Measurements from ENCODE around the gene SCN8A. TPM values are rescaled to one million over a fixed set of nuclear protein-coding genes. Genes with fewer than 3 reads are reported as not detected.
"Not testable (repeated sequence)": the region's sequence is repeated elsewhere in the genome, so short reads cannot be mapped to it uniquely, and the experiment has no call there.

SCN8A gene
- total RNA-seq, 2 experiments from 2014 or later, result 0.52 to 0.67 TPM

- DNase-seq, result peak; percentile 54
- Mint-ChIP-seq H3K4me3 (no peak overlapping the region), H3K4me1 (peaks cover 13% of the 10 kb centered on the region), H3K36me3 (ENCODE audit: low read depth) (no peaks in the 10 kb centered on the region), H3K27ac (no peak overlapping the region), H3K9me3 (no peaks in the 10 kb centered on the region), H3K27me3 (peaks cover 71% of the 10 kb centered on the region)
- POLR2A ChIA-PET, result no interaction called here
- CTCF ChIA-PET, result interaction anchor here (0.7 kb wide), 1 partner anchor 190 kb away, joined by 3 read pairs; no protein-coding TSS in a partner anchor
These were observed 2.5 kb downstream of the SCN8A start for GRCh38 chr12:51593539-51593938.

GRCh38 chr12:51598156-51598555 is 7.1 kb downstream of the SCN8A start:
- DNase-seq, result no peak
- H3K9me3 Mint-ChIP-seq, result no peaks in the 10 kb centered on the region
- no peaks in the 10 kb centered on the region for H3K4me1 Mint-ChIP-seq
- no peak overlapping the region for H3K4me3 Mint-ChIP-seq
- POLR2A ChIA-PET, result no interaction called here
- CTCF ChIA-PET, result no interaction called here
- no peak overlapping the region for H3K27ac Mint-ChIP-seq
- H3K27me3 Mint-ChIP-seq, result peaks cover 57% of the 10 kb centered on the region
- H3K36me3 Mint-ChIP-seq (ENCODE audit: low read depth), result no peaks in the 10 kb centered on the region

DNA sequence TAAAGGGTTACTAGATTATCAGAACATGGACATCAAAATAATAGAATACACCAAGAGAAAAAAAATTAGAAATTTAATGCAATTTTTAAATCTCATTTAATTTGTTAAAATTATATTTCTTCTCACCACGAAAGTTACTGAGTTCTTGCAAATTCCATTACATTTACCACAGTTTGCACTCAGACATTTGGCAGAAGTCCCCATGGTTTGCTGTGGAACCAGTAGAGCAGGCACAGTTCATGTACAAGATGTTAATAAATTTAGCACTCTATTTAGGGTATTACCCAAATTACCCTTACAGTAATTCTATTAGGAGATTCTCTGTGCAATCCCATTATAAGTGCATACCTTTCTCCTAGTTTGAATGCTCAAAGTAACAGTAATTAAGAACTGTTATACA is 9.7 kb downstream of the SCN8A start:
- Mint-ChIP-seq H3K9me3 (no peaks in the 10 kb centered on the region), H3K36me3 (ENCODE audit: low read depth) (no peaks in the 10 kb centered on the region), H3K4me3 (no peak overlapping the region), H3K27ac (no peak overlapping the region), H3K4me1 (no peaks in the 10 kb centered on the region), H3K27me3 (peaks cover 49% of the 10 kb centered on the region)
- POLR2A ChIA-PET, result no interaction called here
- CTCF ChIA-PET, result no interaction called here
- no peak for DNase-seq

DNA sequence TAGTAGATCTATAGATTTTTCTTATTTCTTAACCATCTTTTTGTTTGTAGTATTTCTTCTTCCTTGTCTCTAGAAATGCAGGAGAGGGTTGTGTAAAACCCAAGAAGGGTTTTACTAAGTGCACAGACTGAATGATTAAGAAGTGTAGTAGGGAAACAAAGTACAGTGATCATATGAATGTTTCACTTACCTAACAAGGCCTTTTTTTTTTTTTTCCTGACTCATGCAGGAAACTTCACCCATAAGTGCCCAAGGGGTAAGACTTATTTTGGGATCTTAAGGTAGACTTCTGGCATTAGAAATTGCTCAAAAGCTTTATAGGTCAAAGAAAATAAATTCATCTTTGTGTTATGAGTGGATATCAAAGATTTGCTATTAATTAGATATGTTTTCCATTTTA is 10.2 kb downstream of the SCN8A start:
- Mint-ChIP-seq H3K4me1 (no peaks in the 10 kb centered on the region), H3K27ac (no peak overlapping the region), H3K9me3 (no peaks in the 10 kb centered on the region), H3K27me3 (peaks cover 48% of the 10 kb centered on the region), H3K4me3 (no peak overlapping the region), H3K36me3 (ENCODE audit: low read depth) (no peaks in the 10 kb centered on the region)
- POLR2A ChIA-PET, result no interaction called here
- CTCF ChIA-PET, result no interaction called here
- DNase-seq, result no peak

GRCh38 chr12:51605896-51606295 is 14.9 kb downstream of the SCN8A start:
- H3K36me3 Mint-ChIP-seq (ENCODE audit: low read depth); CTCF ChIA-PET; H3K27ac Mint-ChIP-seq; DNase-seq; H3K4me3 Mint-ChIP-seq; POLR2A ChIA-PET; H3K9me3 Mint-ChIP-seq: not testable (repeated sequence)
- Mint-ChIP-seq H3K27me3 (peaks cover 23% of the 10 kb centered on the region), H3K4me1 (peaks cover 16% of the 10 kb centered on the region)

DNA sequence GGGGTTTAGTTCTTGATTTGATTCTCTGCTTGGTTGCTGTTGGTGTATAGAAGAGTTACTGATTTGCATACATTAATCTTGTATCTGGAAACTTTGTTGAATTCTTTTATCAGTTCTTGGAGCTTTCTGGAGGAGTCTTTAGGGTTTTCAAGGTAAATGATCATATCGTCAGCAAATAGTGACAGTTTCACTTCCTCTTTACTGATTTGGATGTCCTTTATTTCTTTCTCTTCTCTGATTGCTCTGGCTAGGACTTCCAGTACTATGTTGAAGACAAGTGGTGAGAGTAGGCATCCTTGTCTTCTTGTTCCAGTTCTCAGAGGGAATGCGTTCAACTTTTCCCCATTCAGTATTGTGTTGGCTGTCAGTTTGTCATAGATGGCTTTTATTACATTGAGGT is 16.2 kb downstream of the SCN8A start:
- Mint-ChIP-seq H3K4me1 (peaks cover 16% of the 10 kb centered on the region), H3K27me3 (peaks cover 19% of the 10 kb centered on the region)
- DNase-seq; POLR2A ChIA-PET; H3K36me3 Mint-ChIP-seq (ENCODE audit: low read depth); H3K4me3 Mint-ChIP-seq; H3K27ac Mint-ChIP-seq; CTCF ChIA-PET; H3K9me3 Mint-ChIP-seq: not testable (repeated sequence)

GRCh38 chr12:51620448-51620847 is 29.4 kb downstream of the SCN8A start:
- H3K9me3 Mint-ChIP-seq, result no peaks in the 10 kb centered on the region
- CTCF ChIA-PET, result interaction anchor here (0.6 kb wide), 1 partner anchor 26 kb away, joined by 4 read pairs; no protein-coding TSS in a partner anchor

DNA sequence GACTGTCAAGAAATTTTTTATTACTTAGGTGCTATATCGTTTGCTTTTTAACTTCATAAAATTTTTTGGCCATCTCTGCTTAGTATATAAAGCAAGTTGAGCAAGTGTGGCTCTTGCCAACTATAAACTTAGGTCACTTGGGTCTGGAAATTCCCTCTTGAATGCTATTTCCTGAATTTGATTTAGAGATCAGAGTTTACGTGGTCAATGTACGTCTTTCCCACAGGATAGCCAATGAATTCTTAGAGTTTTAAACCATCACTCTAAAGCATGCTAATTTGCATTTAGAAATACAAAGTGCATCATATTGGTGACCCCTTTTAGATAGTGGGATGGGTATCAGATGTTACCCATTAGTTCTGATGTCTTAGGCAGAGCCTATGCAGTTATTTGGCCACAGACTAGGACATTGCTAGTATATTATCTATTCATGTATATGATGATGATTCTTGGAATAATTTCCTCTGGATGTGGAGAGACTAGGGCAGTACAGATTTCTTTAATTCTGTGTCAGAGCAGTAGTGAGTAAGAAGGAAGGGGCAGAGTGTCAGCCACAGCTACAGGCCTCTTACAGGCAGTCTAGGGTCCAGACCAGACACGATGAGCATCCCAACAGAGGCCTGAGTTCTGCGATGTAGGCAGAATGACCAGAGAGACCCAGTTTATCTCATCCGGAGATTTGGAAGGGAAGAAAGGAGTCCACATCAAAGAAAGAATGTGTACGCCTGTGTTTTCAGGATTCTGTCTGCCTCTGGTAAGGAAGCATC is 30.3 kb downstream of the SCN8A start:
- DNase-seq, result no peak
- CTCF ChIA-PET, result interaction anchor here (0.6 kb wide), 1 partner anchor 26 kb away, joined by 4 read pairs; no protein-coding TSS in a partner anchor
- Mint-ChIP-seq H3K27me3 (peaks cover 17% of the 10 kb centered on the region), H3K36me3 (ENCODE audit: low read depth) (no peaks in the 10 kb centered on the region), H3K4me3 (no peak overlapping the region), H3K9me3 (no peaks in the 10 kb centered on the region), H3K27ac (no peak overlapping the region), H3K4me1 (no peaks in the 10 kb centered on the region)
- POLR2A ChIA-PET, result no interaction called here

More at GRCh38 chr12:51620448-51620847, 29.4 kb downstream of the SCN8A start:
- Mint-ChIP-seq H3K4me1 (no peaks in the 10 kb centered on the region), H3K27me3 (peaks cover 12% of the 10 kb centered on the region), H3K36me3 (ENCODE audit: low read depth) (no peaks in the 10 kb centered on the region), H3K4me3 (no peak overlapping the region), H3K27ac (no peak overlapping the region)
- DNase-seq, result no peak
- POLR2A ChIA-PET, result no interaction called here

DNA sequence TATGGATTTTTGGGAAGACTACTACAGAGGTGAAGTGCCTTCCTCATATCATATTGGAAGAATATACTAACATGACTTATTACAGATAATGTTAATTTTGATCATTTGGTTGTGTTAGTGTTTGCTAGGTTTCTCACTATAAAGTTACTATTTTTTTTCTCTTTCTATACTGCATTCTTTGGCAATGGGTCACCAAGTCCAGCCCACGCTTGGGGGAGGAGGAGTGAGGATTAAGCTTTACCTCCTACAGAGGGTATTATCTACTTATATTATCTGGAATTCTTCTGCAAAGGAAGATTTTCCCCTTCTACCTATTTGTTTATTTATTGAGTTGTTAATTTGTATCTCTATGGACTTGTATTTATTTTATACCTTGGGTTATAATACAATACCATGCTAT is 31.5 kb downstream of the SCN8A start:
- peaks cover 16% of the 10 kb centered on the region for H3K27me3 Mint-ChIP-seq
- no peaks in the 10 kb centered on the region for H3K4me1 Mint-ChIP-seq
- no peak overlapping the region for H3K27ac Mint-ChIP-seq
- no peak overlapping the region for H3K4me3 Mint-ChIP-seq
- POLR2A ChIA-PET, result no interaction called here
- no peaks in the 10 kb centered on the region for H3K9me3 Mint-ChIP-seq
- CTCF ChIA-PET, result no interaction called here
- no peak for DNase-seq
- no peaks in the 10 kb centered on the region for H3K36me3 Mint-ChIP-seq (ENCODE audit: low read depth)

GRCh38 chr12:51625370-51625769 is 34.3 kb downstream of the SCN8A start:
- Mint-ChIP-seq H3K4me1 (no peaks in the 10 kb centered on the region), H3K27ac (no peak overlapping the region), H3K27me3 (peaks cover 16% of the 10 kb centered on the region), H3K36me3 (ENCODE audit: low read depth) (no peaks in the 10 kb centered on the region), H3K9me3 (no peaks in the 10 kb centered on the region), H3K4me3 (no peak overlapping the region)
- ChIA-PET POLR2A (no interaction called here), CTCF (no interaction called here)
- no peak for DNase-seq

GRCh38 chr12:51626115-51626514 is 35.1 kb downstream of the SCN8A start:
- Mint-ChIP-seq H3K4me1 (no peaks in the 10 kb centered on the region), H3K36me3 (ENCODE audit: low read depth) (no peaks in the 10 kb centered on the region), H3K27ac (no peak overlapping the region), H3K4me3 (no peak overlapping the region), H3K27me3 (peaks cover 16% of the 10 kb centered on the region), H3K9me3 (no peaks in the 10 kb centered on the region)
- ChIA-PET POLR2A (no interaction called here), CTCF (no interaction called here)
- no peak for DNase-seq

DNA sequence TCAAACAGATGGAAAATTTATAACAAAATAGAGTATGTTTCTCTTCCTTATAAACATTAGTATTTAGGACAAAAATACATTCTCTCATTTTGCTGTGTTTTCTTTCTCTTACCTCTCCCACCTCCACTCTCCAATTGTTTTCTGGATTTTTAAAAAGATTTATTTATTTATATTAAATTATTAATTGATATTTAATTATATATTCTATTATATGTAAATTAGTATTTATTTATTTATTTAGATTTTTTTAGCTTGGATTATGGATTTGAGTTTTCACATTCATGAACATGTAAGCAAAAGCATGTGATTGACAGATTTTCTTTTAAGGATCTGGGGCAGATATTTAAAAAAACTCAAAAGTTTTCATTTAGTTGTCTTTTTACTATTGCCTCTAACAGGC is 35.6 kb downstream of the SCN8A start:
- DNase-seq, result no peak
- H3K27ac Mint-ChIP-seq, result no peak overlapping the region

DNA sequence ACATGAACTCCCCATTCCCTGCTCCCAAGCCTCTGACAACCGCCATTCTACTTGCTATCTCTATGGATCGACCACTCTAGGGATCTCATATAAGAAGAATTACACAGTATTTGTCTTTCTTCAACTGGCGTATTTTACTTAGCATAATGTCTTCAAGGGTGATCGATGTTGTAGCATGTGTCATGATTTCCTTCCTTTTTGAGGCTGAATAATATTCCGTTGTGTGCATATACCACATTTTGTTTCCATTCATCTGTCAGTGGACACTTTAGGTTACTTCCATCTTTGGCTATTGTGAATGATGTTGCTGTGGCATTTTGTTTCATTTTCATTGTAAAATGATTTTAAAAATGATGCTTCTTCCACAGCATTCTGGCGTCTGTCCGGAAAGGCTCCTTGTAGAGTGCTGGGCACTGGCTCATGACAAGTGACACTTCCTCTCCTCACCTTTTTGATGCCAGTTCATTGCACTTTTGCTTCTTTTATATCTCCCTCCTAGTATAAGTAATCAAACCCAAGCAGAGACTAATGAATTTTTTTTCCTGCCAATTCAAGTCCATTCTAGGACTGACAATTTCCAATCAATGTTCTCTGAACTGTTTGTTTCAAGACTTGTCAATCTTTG is 39.3 kb downstream of the SCN8A start:
- Mint-ChIP-seq H3K4me1 (no peaks in the 10 kb centered on the region), H3K36me3 (ENCODE audit: low read depth) (no peaks in the 10 kb centered on the region), H3K27me3 (peaks cover 24% of the 10 kb centered on the region), H3K4me3 (no peak overlapping the region), H3K27ac (no peak overlapping the region), H3K9me3 (no peaks in the 10 kb centered on the region)
- ChIA-PET CTCF (interaction anchor here (1.0 kb wide), 1 partner anchor 38 kb away, joined by 3 read pairs; no protein-coding TSS in a partner anchor), POLR2A (no interaction called here)
- DNase-seq, result no peak

More for the DNA sequence above, 35.6 kb downstream of the SCN8A start:
- Mint-ChIP-seq H3K9me3 (no peaks in the 10 kb centered on the region), H3K4me3 (no peak overlapping the region), H3K27me3 (peaks cover 16% of the 10 kb centered on the region), H3K4me1 (no peaks in the 10 kb centered on the region), H3K36me3 (ENCODE audit: low read depth) (no peaks in the 10 kb centered on the region)
- ChIA-PET CTCF (no interaction called here), POLR2A (no interaction called here)

DNA sequence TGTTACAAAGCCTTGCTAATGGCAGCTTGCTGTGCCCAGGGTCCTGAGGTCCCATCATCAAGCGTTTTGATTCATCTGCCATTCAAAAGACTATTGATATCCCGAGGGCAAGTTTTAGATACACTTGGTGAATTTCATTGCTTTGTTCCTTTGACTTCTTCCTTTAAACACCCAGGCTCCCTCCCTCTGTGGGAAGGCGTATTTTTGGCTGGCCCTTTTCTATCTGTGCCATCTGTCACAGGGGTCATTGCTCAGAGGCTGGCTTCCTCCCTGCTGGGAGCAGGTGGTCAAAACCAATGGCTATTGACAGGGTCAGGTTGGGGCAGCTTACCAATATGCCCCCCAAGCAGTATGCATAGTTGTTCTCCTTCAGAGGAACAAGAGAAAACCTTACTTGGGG is 40.0 kb downstream of the SCN8A start:
- H3K9me3 Mint-ChIP-seq, result no peaks in the 10 kb centered on the region
- CTCF ChIA-PET, result no interaction called here
- no peaks in the 10 kb centered on the region for H3K4me1 Mint-ChIP-seq
- no peak overlapping the region for H3K4me3 Mint-ChIP-seq
- POLR2A ChIA-PET, result no interaction called here
- H3K27me3 Mint-ChIP-seq, result peaks cover 22% of the 10 kb centered on the region
- H3K36me3 Mint-ChIP-seq (ENCODE audit: low read depth), result no peaks in the 10 kb centered on the region
- DNase-seq, result no peak
- no peak overlapping the region for H3K27ac Mint-ChIP-seq

Data from activated CD4-positive, alpha-beta T cell treated with anti-CD3 and anti-CD28 coated beads, Interleukin-2, amount 10 ng/mL, durations not matched to agents 7 days and 5 days (primary cell).